Activated CD8-positive, alpha-beta memory T cell treated with anti-CD3 and anti-CD28 coated beads, Interleukin-2, amount 50 U/mL, for 24 hours (primary cell): Measurements from ENCODE around the gene WDR26.
"Not testable (repeated sequence)": the region's sequence is repeated elsewhere in the genome, so short reads cannot be mapped to it uniquely, and the experiment has no call there.

ENCODE experiments used
- DNase-seq: peaks from one replicate; pipeline ENCODE4 v3.0.0-alpha.2; 2020; ENCODE audit errors: extremely low read depth

Gene WDR26

DNA sequence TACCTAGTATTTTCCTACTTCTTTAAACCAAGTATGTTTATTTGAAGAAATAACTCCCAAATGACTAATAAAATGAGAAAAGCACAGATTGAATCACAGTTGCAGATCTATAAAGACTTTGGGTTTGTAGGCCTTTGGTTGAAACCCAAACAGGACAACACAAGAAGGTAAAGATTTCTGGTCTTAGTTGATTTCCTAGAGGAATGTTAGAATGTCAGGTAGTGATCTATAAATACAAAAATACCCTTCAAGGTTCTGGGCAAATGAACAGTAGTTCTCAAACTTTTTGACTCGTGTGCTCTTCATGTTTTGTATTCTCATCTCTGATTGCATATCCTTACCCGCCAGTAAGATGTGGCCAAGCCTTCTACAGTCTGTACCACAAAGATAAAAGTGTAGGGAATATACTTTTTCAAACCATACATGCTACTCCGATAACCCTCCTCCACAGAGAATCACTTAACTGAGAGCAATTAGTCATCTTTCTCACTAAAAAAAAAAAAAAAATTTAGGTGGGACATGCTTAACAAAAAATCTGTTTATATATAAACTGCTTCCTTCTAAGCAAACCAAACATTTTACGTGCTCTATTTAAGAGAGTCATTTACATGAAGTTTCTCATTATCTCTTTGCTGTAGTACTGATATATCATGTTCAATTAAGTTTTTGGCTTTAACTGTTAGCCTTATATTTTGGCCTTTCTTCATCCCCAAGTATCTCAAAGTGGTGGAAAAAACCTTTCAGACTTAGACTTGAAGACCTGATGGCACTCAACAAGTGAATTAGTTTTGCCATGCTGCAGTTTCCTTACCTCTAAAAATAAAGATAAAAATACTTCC lies 42.0 kb downstream of the WDR26 start:
- DNase-seq = no peak

DNA sequence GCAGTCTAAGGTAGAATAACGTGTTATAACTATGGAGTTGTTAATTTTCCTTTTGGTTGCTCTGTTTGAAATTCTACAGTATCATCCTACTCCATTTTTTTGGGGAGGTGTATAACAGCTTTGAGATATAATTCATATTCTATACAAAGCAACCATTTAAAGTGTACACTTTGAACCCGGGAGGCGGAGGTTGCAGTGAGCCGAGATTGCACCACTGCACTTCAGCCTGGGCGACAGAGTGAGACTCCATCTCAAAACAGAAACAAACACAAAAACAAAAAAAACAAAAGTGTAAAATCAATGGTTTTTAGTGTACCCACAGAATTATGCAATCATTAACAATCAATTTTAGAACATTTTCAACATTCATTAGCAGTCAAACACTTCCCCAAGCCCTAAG lies 44.1 kb downstream of the WDR26 start:
- DNase-seq = no peak

DNA sequence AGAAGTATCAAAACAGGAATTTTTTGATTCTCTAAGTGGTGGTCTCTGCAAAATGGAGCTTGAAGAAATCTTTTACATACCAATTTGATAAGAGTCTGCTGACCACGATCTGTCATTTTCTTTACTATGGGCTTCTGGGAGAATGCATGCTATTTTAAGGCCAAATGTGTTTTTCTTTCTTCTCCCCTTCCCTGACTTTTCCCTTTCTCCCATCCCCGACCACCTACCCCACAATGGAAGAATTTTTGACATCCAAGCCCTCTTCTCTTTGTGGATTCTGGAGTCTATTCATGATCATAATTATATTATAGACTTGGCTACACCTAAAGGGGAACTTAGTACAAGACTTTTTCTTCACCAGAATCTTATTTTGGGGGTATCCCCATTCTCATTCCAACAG lies 46.7 kb downstream of the WDR26 start:
- no peak for DNase-seq

DNA sequence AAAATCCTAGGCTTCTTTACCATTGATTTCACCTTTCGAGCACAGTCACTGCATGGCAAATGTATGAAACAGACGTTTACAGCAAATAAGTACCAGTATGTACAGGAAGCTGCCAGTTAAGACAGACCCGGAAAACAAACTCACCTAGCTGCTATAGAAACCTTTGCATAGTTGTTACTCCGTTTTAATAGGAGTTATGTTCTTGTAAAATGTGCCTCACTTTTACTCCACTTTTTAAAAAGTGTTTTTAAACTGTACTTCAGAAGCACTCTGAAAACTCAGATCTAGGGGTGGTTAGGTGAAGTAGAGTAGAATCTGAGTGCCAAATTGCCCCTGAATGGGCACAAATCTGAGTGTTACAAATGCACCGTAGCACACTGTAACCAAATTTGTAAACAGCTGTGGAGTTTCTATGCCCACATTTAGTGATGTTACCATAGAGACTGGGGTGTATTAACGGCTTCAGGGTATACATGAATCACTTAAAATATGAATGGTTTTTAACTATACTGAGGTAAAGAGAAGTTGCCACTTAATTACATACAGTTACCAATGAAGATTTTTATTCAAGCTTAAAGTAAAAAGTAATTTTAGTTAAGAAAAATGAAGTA lies 47.2 kb downstream of the WDR26 start:
- no peak for DNase-seq

DNA sequence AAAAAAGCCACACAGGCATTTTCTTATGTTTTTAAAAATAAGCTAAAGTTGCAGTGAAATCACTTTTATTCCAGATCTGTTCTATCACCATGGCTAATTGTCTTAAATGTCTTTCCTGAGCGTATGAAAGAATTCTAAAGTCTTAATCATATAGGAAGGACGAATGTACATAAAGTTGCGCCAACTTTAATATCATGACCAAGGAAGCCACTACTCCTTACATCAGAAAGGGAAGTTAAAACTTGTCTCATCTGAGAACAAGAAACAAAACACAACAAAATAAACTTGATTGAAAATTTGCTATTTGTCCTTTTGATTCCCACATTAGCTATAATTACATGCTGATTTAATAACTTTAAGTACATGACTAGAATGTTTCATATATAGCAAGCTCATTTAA lies 51.4 kb downstream of the WDR26 start:
- no peak for DNase-seq

DNA sequence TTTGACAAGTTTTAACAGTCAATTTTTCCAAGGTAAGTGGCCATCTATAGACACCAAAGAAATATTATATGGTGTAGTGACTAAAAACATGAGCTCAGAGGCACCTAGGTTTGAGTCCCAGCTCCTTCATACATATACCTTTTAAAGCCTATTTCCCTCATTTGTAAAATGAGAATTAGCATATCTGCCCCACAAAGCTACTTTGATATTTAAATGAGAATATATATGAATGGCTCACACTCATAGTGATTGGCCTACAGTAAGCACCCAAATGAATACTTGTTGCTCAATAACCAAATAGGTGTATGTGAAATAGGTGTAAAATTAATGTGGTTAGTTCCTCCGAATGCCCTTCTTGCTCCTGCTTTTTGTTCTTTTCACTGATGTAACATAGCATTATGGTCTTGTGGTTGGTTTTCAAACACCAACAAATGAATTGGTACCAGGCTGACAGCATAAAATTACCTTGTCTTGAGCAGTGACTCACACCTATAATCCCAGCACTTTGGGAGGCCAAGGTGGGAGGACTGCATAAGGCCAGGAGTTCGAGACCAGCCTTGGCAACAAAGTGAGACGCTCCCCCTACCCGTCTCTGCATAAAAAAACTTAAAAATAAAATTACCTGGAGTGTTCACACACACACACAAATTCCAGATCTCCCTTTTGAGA lies 52.6 kb downstream of the WDR26 start:
- DNase-seq = no peak

DNA sequence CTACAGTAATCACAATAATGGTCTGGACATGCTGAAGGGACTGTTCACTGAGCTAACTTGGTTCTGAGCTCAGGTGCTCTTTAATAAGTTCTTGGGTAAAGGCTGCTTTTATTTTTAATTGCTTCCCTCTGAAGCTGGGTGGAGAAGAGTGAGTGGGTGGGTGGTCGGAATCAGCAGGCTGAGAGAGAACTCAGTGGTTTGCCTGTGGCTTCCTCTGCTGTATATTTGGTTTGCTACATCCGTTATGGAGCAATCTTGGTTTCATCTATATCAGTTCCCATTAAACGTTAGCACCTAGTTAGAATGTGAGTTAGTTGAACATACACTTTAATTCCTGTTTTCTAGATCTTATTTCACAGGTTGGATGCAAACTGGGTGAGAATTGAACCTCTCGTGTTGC lies 54.6 kb downstream of the WDR26 start:
- no peak for DNase-seq

DNA sequence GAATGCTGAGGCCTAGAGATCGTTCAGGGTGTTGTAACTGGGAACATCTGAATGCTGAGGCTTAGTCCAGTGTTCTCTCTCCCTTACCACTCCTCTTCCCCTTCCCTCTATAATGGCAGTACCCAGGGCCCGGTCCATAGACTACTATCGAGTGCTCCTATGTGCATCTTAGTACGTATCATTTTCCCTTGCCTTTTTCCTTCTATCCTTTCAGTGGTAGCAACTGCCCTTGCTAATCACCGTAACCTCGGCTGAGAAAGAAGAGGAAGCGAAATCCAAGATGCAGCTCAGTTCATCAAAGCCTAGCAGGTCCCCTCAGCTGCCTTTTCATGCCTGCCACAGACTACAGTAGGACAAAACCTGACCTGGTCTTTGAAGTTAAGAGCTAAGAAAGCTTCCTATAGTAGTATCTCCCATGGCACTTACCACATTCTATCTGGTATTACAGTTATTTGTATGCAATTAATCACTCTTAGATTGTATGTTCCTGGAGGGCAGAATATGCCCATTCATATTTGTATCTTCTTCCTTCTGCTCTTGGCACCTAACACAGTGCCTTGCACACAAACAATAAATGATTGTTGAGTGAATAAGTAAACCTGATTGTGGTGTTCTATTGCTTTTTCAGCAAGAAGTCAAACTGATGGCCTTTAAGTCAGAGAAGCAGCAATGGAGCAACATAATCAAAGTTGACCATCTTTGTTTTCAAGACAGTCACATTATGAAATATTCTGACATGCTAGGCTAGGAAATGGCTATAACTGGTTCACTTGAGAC lies 55.6 kb downstream of the WDR26 start:
- no peak for DNase-seq

DNA sequence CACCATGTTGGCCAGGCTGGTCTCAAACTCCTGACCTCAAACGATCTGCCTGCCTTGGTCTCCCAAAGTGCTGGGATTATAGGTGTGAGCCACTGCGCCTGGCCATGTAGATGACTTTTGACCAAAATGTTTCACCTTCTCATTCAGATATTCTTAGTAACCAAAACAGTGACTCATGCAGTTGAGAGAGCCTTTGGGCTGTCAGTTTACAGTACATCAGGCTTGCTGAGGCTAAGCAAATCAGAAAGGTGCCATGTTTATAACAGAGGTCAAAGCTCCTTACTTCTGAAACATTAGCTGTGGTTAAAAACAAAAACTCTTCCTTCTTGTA lies 57.0 kb downstream of the WDR26 start:
- no peak for DNase-seq

DNA sequence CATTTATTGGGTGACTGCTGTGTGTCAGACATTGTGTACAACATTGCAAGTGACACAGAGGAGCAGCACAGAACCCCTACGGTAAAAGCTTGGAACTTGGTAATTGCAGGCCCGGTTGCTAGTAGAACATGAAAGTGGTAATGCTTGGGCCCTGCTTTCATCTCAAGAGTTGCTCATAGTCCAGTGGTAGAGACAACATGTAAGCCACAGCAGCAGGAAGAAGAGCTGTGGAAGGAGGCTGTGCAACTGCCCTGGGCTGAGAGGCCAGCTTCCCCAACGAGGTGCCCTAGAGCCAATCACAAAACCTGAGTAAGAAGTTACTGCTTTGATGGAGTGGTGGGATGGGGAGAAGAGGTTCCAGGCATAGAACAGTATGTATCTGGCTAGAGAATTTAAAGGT lies 59.5 kb downstream of the WDR26 start:
- DNase-seq = no peak

DNA sequence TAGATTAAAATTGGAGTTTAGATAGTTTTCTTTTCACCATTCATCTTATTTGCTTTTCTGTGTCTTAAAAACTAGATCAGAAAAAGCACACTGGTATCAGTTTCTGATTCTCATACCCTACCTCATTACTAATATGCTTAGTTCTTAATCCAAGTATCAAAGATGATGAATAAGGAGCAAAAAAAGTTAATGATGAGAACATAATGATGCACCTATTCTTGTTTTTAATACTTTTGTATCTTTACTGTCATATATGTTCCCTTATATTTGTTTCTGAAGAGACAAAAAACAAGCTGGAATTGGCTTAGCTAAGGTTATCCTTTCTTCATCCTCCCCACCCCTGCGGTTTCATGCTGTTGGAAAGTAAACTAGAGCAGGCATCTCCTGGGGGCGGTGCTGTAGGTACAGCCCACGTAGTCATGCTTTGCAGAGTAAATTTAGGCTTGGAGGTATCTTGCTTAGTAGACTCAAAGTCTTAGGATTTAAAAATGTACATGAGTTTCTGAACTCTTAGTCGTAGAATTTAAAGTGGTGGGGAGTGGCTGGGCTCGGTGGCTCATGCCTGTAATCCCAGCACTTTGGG lies 61.5 kb downstream of the WDR26 start:
- DNase-seq = no peak

DNA sequence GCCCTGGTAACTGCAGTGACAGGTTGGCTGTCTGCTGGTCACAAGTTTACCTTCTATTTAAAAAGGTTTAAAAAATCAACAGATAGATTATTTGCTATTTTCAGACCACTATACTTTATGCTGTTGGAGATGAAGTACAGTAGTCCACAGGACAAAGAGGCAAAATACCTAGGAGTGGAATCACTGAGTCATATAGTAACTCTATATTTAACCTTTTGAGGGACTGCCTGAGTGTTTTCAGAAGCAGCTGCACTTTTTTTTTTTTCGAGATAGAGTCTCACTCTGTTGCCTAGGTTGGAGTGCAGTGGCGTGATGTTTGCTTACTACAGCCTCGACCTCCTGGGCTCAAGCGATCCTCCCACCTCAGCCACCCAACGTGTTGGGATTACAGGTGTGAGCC lies 66.2 kb downstream of the WDR26 start:
- DNase-seq = no peak

DNA sequence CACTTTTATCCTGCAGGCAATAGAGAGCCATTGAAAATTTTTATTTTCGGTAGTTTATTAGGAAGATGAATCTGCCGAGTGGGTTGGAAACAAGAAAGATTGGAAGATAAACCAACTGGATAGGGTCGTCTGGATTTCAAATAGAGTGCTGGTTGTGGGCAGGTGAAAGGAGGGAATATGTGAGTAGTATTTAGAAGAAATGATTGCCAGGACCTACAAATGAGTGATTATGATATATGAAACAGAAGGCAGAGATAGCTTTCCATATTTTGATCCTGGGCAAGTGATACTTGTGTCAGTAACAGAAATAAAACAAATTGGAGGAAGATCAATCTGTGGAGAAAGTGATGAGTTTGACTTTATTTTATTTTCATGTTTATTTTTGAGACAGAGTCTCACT lies 75.4 kb downstream of the WDR26 start:
- DNase-seq = no peak

DNA sequence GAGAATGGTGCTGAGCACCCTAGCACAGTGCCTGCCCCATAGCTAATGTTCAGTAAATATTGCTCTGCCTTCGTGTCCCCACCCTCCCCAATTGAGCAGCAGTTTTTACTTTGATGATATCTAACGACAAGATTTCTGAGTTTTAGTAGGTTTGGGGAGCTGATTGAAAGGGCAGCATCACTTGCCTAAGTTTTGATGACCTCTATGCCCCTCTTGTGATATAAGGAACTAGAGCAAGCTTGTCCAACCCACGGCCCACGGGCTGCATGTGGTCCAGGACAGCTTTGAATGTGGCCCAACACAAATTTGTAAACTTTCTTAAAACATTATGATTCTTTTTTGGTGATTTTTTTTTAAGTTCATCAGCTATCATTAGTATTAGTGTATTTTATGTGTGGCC lies 76.4 kb downstream of the WDR26 start:
- DNase-seq = no peak

DNA sequence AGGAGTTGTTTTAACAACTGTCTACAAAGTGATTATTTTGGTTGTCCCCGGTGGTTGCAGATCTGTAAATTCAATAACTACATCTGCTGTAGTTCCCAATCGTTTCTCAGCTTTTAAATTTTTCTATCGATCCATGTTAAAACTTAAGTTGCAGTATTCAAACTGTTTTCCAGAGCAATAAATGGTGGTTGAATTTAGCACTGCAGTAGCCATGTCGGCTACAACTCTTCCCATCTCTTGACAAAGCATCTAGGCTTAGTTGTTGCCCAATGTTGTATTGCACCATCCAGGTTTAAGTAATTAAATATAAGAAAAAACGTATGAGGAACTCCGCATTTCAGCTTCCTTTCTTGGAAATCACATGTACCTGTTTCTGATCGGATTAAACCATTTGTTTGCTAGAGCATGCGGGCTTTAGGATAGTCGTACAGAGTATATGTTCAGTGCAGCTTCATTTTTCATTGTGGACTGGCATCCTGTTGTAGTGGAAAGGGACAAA lies 76.9 kb downstream of the WDR26 start:
- no peak for DNase-seq

DNA sequence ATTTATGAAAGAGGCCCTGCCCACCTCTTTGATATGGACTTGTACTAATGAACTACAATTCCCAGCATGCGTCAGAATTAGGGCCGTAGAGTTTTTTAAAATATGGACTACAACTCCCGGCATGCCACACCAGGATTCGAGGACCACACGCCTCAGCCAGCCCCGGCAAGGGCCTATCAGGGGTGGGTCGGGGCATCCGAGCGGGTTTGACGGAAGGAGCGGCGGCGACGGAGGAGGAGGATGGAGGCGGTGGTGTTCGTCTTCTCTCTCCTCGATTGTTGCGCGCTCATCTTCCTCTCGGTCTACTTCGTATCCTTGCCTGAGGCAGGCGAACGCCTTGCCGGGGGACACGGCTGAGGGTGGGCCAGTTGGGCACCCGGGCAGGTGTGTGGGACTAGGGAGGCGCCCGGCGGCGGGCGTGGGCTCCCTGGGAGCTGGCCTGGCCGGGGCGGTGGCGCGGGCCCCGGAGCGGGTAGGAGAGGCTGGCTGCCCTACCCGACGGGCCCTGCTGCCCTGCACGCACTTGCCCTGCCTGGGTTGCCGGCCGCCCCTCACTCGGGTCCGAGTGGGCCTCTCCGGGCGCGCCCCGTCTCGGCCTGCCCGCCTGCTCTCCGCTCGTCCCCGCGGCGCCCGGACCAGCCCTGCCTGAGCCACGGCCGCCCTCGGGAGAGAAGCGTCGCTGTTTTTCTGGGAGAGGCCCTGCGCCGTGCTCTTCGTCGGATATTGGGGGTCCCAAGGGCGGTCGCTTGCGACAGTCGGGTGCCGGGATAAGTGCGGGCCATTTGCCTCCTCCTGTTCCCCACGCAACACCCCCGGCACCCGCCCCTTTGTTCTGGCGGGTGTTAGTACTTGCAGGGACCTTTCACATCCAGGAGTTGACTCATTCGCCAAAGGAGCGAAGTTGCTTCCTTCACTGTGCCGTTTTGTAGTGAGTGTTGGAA lies 77.6 kb downstream of the WDR26 start, which contains the start of gene CNIH4:
Gene CNIH4 (plus strand): TSS at position 195 of the 941 bp plus-strand sequence. CDS start 46 bp downstream, at position 241.
- DNase-seq = peak; percentile 69

DNA sequence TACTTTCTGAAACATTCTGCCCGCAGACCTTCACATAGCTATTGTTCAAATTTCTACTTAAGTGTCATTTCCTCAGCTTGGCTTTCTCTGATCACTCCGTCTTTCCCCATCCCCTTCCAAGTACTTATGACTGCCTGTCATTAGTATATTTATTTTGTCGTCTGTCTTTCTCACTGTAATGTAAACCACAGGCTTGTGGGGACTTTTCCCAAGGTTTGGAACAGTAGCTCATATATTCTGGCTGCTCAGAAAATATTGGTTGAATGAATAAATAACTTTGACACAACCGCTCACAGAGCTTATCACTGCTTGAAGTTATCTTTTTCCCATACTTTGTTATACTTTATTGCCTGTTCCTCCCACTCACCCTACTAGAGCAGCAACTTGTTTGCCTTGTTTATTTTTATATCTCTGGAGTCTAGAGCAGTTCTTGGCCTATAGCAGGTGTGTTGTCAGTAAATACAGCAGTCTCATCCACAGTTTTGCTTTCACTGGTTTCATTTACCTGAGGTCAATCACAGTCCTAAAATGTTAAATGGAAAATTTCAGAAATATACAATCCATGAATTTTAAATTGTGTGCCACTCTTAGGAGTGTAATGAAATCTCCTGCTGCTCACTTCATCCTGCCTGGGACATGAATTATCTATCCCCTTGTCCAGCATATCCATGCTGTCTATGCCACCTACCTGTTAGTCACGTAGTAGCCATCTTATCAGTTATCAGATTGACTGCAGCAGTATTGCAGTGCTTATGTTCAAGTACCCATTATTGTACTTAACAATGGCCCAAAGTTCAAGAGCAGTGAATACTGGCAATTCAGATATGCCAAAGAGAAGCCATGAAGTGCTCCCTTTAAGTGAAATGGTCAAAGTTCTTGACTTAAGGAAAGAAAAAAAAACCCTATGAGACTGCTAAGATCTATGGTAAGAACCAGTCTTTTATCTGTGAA lies 80.3 kb downstream of the WDR26 start:
- DNase-seq = no peak

DNA sequence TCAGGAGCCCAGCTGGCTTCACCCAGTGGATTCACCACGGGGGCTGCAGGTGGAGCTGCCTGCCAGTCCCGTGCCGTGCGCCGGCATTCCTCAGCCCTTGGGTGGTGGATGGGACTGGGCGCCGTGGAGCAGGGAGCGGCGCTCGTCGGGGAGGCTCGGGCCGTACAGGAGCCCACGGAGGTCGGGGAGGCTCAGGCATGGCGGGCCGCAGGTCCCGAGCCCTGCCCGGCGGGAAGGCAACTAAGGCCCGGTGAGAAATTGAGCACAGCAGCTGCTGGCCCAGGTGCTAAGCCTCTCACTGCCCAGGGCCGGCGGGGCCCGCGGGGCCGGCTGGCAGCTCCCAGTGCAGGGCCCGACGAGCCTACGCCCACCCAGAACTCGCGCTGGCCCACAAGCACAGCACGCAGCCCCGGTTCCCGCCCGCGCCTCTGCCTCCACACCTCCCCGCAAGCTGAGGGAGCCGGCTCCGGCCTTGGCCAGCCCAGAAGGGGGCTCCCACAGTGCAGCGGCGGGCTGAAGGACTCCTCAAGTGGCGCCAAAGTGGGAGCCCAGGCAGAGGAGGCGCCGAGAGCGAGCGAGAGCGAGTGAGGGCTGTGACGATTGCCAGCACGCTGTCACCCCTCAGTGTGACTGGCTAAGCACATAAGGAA lies 82.0 kb downstream of the WDR26 start:
- DNase-seq = not testable (repeated sequence)

DNA sequence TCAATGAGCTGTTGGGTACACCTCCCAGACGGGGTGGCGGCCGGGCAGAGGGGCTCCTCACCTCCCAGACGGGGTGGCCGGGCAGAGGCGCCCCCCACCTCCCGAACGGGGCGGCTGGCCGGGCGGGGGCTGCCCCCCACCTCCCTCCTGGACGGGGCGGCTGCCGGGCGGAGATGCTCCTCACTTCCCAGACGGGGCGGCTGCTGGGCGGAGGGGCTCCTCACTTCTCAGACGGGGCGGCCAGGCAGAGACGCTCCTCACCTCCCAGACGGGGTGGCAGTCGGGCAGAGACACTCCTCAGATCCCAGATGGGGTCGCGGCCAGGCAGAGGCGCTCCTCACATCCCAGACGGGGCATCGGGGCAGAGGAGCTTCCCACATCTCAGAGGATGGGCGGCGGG lies 84.9 kb downstream of the WDR26 start:
- DNase-seq = not testable (repeated sequence)
